Measurements from ENCODE around the gene CD180. TPM values are rescaled to one million over a fixed set of nuclear protein-coding genes. Genes with fewer than 3 reads are reported as not detected.
A peak's percentile ranks its signal among the peaks of the same experiment; 100 is the strongest.

Gene CD180
- 1 to 10 TPM in 2 of 3 donors, under 1 TPM in 1; 0.87 to 1.4 (median 1.3) TPM for total RNA-seq
- long read RNA-seq, donor 1, full-length matches to known transcripts: 2 of 2 reads
- long read RNA-seq, donor 1, partial matches to known transcripts: 0 of 2 reads
- long read RNA-seq, donor 1, other reads (novel, unspliced or antisense): 0 of 2 reads
- long read RNA-seq, donor 2, full-length matches to known transcripts: 1 of 1 reads
- long read RNA-seq, donor 2, partial matches to known transcripts: 0 of 1 reads
- long read RNA-seq, donor 2, other reads (novel, unspliced or antisense): 0 of 1 reads

DNA sequence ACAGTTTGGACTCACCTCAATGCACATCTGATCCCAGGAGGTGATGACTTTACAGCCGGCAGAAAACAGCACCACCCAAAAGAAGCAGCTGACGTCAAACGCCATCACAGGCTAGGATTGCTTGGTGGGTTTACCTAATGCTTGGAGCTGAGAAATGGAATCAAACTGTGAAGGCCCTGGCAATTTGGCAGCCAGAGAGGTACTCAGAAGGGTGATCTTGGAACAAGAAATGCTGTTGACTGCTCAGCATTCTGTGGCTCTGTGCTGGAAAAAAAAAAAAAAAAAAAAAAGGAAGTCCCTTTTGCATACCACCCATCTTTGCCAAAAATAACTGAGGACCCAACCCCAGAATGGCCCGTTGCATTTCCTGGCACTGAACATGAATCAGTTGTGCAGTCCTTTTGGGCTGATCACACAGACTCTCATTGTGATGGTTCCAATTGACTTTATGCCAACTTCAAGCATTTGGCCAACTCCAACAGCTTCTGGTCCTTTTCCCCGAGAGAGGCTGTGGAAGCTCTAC is at the start of gene CD180:
Gene CD180, minus strand, starts transcription at position 263 of the 523 bp plus-strand sequence. Its CDS starts 158 bp downstream, at position 105.
- Histone ChIP-seq H3K9me3 (no peaks in the 10 kb centered on the region), H3K4me1 (ENCODE audit: low read depth) (peaks cover 8% of the 10 kb centered on the region), H3K36me3 (ENCODE audit: low read depth) (no peaks in the 10 kb centered on the region), H3K4me3 (no peak within 1 kb of the TSS)
- intact Hi-C loops (cut with DNase I, micrococcal nuclease): no loop called here
- DNase-seq: no peak
- ATAC-seq: peak; percentile 35
- TF ChIP-seq, protein P1, sequence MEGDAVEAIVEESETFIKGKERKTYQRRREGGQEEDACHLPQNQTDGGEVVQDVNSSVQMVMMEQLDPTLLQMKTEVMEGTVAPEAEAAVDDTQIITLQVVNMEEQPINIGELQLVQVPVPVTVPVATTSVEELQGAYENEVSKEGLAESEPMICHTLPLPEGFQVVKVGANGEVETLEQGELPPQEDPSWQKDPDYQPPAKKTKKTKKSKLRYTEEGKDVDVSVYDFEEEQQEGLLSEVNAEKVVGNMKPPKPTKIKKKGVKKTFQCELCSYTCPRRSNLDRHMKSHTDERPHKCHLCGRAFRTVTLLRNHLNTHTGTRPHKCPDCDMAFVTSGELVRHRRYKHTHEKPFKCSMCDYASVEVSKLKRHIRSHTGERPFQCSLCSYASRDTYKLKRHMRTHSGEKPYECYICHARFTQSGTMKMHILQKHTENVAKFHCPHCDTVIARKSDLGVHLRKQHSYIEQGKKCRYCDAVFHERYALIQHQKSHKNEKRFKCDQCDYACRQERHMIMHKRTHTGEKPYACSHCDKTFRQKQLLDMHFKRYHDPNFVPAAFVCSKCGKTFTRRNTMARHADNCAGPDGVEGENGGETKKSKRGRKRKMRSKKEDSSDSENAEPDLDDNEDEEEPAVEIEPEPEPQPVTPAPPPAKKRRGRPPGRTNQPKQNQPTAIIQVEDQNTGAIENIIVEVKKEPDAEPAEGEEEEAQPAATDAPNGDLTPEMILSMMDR (IDR thresholded peaks at IDR 0.05): no peak

DNA sequence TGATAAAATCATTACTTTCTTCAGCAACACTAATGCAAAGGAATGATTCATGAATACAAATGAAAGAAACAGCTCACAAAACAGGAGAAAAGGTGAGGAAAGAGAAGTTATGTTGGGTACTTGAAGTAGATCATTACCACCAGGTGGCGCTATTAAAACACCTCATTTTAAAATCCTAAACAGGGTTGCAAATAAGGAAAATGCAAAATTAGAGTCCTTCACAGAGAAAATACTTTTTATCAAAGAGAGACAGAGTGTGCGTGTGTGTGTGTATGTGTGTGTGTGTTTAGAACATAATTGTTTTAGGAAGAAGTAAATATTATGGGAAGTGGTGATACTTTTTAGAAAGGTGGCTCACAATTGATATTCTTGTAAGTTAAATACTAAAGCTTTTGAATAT is 49.5 kb upstream of the CD180 start:
- DNase-seq: peak in 1 of 3 donors; percentile 67
- TF ChIP-seq, protein P1 (IDR thresholded peaks at IDR 0.05): no peak
- peak; percentile 72 for ATAC-seq
- intact Hi-C loops (cut with DNase I, micrococcal nuclease): loop anchor here (5.0 kb wide), 1 partner anchor 1006 kb away; no protein-coding TSS in a partner anchor
- H3K36me3 ChIP-seq (ENCODE audit: low read depth): no peaks in the 10 kb centered on the region
- H3K4me1 ChIP-seq (ENCODE audit: low read depth): peaks cover 4% of the 10 kb centered on the region
- no peak overlapping the region for H3K4me3 ChIP-seq
- no peaks in the 10 kb centered on the region for H3K9me3 ChIP-seq

DNA sequence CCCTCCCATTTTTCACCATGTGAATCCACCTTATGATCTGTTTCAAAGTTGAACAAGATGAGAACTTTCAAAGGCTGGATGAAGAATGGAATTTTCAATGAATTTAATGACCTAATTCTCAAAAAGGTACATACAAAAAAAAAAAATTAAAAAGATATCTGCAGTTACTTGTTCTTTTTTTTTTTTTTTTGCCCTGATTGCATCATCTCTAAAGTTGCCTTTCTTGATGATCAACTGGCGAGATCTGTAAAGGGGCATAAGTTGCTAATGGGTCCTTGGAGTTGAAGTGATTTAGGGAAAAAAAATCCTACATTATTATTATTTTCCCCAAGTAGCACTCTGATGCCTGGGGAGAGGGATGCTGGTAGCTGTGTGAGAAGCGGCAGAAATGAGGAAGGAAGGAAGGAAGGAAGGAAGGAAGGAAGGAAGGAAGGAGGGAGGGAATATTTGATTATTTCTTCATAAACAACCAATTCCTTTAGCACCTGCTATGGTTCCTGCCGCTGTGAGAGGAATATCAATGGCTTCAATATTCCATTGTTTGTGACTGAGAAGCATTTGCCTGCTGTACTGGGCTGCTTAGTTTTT is 48.8 kb upstream of the CD180 start:
- no peaks in the 10 kb centered on the region for H3K9me3 ChIP-seq
- intact Hi-C loops (cut with DNase I, micrococcal nuclease): loop anchor here (5.0 kb wide), 1 partner anchor 1007 kb away; no protein-coding TSS in a partner anchor
- no peak overlapping the region for H3K4me3 ChIP-seq
- DNase-seq (no peak), ATAC-seq (no peak)
- peaks cover 4% of the 10 kb centered on the region for H3K4me1 ChIP-seq (ENCODE audit: low read depth)
- TF ChIP-seq, protein P1 (IDR thresholded peaks at IDR 0.05): no peak
- no peaks in the 10 kb centered on the region for H3K36me3 ChIP-seq (ENCODE audit: low read depth)

DNA sequence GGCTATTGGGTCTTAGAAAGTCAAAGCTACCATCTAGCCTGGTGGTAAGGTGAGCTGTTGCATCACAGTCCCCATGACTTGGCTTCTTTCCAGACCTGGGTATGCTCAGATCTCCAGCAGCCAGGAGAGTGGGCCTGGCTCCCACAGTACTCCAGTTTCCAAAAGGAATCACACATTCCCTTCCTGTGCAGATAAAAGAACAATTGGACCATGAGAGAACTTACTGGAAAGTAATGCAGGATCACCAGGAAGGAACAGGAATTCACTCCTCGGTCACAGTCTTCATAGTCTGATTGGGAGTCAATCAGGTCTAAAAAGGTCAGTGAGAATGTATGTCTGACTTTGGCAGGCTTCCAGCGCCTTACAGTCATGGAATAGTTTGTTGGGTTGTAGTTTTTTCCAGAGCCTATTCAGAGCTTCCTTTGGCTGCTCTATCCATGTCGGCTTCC is 47.8 kb upstream of the CD180 start:
- intact Hi-C loops (cut with DNase I, micrococcal nuclease): no loop called here

DNA sequence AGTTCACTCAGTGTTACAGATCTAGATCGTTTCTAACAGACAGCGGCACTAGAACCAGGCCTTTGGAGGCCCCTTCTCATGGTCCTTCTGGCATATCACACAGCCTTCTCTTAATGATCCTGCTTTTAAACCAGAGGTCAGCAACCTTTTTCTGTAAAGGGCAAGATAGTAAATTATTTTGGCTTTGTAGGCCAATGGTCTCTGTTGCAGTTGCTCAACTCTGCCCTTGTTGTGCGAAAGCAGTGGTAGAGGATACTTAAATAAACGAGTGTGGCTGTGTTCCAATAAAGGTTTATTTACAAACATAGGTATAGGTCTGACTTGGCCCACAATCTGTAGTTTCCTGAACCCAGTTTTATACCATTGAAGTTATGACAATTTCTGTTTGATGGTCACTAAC is 47.3 kb upstream of the CD180 start:
- peaks cover 4% of the 10 kb centered on the region for H3K4me1 ChIP-seq (ENCODE audit: low read depth)
- TF ChIP-seq, protein P1 (IDR thresholded peaks at IDR 0.05): no peak
- ATAC-seq (no peak), DNase-seq (no peak)
- H3K4me3 ChIP-seq: no peak overlapping the region
- H3K9me3 ChIP-seq: no peaks in the 10 kb centered on the region
- H3K36me3 ChIP-seq (ENCODE audit: low read depth): no peaks in the 10 kb centered on the region
- intact Hi-C loops (cut with DNase I, micrococcal nuclease): no loop called here

More for the DNA sequence above, 47.8 kb upstream of the CD180 start:
- DNase-seq: no peak
- no peaks in the 10 kb centered on the region for H3K9me3 ChIP-seq
- H3K4me1 ChIP-seq (ENCODE audit: low read depth): peaks cover 4% of the 10 kb centered on the region
- TF ChIP-seq, protein P1 (IDR thresholded peaks at IDR 0.05): no peak
- H3K4me3 ChIP-seq: no peak overlapping the region
- ATAC-seq: no peak
- no peaks in the 10 kb centered on the region for H3K36me3 ChIP-seq (ENCODE audit: low read depth)
